GM18907 (cell line): ENCODE results near the gene MRPS31.
"Not testable (repeated sequence)": the region's sequence is repeated elsewhere in the genome, so short reads cannot be mapped to it uniquely, and the experiment has no call there.

Experiments used
- ATAC-seq: cut with Tn5 transposase; IDR thresholded peaks from one replicate; pipeline ENCODE4 v1.9.1; 2021; ENCODE audit warnings: mild to moderate bottlenecking, moderate library complexity; ENCODE audit not compliant: unreplicated experiment

The MRPS31 gene

GRCh38 chr13:40789275-40790153 is 18.5 kb upstream of the MRPS31 start, which contains the start of gene SLC25A15:
TSS of gene SLC25A15 (plus strand) at chr13:40789611. CDS start at chr13:40793227, 3,616 bp downstream.
- ATAC-seq, result peak; percentile 81

GRCh38 chr13:40788540-40789274 is 17.7 kb upstream of the MRPS31 start:
- not testable (repeated sequence) for ATAC-seq

- ATAC-seq, result no peak
Observed at GRCh38 chr13:40787062-40787461, 16.1 kb upstream of the MRPS31 start.

- no peak for ATAC-seq
Observed at GRCh38 chr13:40786568-40786996, 15.6 kb upstream of the MRPS31 start.

GRCh38 chr13:40784540-40784939 is 13.6 kb upstream of the MRPS31 start:
- no peak for ATAC-seq

GRCh38 chr13:40782971-40783370 is 12.0 kb upstream of the MRPS31 start:
- not testable (repeated sequence) for ATAC-seq

- ATAC-seq, result no peak
Observed at GRCh38 chr13:40781717-40782116, 10.7 kb upstream of the MRPS31 start.

- no peak for ATAC-seq
Observed at GRCh38 chr13:40780822-40781401, 9.9 kb upstream of the MRPS31 start.

GRCh38 chr13:40779796-40780285 is 8.9 kb upstream of the MRPS31 start:
- ATAC-seq, result no peak

- ATAC-seq, result no peak
Observed at GRCh38 chr13:40779049-40779448, 8.1 kb upstream of the MRPS31 start.

- no peak for ATAC-seq
Observed at GRCh38 chr13:40777809-40778175, 6.8 kb upstream of the MRPS31 start.

GRCh38 chr13:40777166-40777808 is 6.3 kb upstream of the MRPS31 start:
- peak; percentile 79 for ATAC-seq

- peak; percentile 59 for ATAC-seq
Observed at GRCh38 chr13:40776681-40777165, 5.7 kb upstream of the MRPS31 start.

GRCh38 chr13:40776232-40776631 is 5.2 kb upstream of the MRPS31 start:
- no peak for ATAC-seq

GRCh38 chr13:40774672-40775071 is 3.7 kb upstream of the MRPS31 start:
- no peak for ATAC-seq

- no peak for ATAC-seq
Observed at GRCh38 chr13:40772765-40773473, 1.9 kb upstream of the MRPS31 start.

- ATAC-seq, result no peak
Observed at GRCh38 chr13:40770609-40770933, 419 bp downstream of the MRPS31 start.

GRCh38 chr13:40769970-40770369 is 1.0 kb downstream of the MRPS31 start:
- no peak for ATAC-seq

- no peak for ATAC-seq
Observed at GRCh38 chr13:40765602-40766001, 5.4 kb downstream of the MRPS31 start.
